ENCODE results near the gene DRAXIN.

GRCh38 chr1:11697188-11697892 lies 5.8 kb downstream of the DRAXIN start:
- TF ChIP-seq ZNF274 (IDR thresholded peaks at IDR 0.05; ENCODE audit: low read length) (no peak), ZNF274 (tag by site-specific recombination; IDR thresholded peaks at IDR 0.05; ENCODE audit: borderline replicate concordance) (no peak), YY1 (tag by site-specific recombination; IDR thresholded peaks at IDR 0.05) (no peak), MZF1 (tag by site-specific recombination; IDR thresholded peaks at IDR 0.05; ENCODE audit: borderline replicate concordance) (no peak), CTCF (tag by site-specific recombination; IDR thresholded peaks at IDR 0.05) (no peak), REPIN1 (tag by site-specific recombination; IDR thresholded peaks at IDR 0.05; ENCODE audit: low read depth) (no peak), ZNF747 (tag by site-specific recombination; IDR thresholded peaks at IDR 0.05) (no peak), ZNF76 (tag by site-specific recombination; IDR thresholded peaks at IDR 0.05; ENCODE audit: borderline replicate concordance, low read depth) (no peak)
- TF ChIP-seq, protein P1, sequence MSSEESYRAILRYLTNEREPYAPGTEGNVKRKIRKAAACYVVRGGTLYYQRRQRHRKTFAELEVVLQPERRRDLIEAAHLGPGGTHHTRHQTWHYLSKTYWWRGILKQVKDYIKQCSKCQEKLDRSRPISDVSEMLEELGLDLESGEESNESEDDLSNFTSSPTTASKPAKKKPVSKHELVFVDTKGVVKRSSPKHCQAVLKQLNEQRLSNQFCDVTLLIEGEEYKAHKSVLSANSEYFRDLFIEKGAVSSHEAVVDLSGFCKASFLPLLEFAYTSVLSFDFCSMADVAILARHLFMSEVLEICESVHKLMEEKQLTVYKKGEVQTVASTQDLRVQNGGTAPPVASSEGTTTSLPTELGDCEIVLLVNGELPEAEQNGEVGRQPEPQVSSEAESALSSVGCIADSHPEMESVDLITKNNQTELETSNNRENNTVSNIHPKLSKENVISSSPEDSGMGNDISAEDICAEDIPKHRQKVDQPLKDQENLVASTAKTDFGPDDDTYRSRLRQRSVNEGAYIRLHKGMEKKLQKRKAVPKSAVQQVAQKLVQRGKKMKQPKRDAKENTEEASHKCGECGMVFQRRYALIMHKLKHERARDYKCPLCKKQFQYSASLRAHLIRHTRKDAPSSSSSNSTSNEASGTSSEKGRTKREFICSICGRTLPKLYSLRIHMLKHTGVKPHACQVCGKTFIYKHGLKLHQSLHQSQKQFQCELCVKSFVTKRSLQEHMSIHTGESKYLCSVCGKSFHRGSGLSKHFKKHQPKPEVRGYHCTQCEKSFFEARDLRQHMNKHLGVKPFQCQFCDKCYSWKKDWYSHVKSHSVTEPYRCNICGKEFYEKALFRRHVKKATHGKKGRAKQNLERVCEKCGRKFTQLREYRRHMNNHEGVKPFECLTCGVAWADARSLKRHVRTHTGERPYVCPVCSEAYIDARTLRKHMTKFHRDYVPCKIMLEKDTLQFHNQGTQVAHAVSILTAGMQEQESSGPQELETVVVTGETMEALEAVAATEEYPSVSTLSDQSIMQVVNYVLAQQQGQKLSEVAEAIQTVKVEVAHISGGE (tag by site-specific recombination; conservative IDR thresholded peaks at IDR 0.05; ENCODE audit: low read depth), result no peak
- TF ChIP-seq, protein P2, sequence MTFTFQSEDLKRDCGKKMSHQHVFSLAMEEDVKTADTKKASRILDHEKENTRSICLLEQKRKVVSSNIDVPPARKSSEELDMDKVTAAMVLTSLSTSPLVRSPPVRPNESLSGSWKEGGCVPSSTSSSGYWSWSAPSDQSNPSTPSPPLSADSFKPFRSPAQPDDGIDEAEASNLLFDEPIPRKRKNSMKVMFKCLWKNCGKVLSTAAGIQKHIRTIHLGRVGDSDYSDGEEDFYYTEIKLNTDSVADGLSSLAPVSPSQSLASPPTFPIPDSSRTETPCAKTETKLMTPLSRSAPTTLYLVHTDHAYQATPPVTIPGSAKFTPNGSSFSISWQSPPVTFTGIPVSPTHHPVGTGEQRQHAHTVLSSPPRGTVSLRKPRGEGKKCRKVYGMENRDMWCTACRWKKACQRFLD (tag by site-specific recombination; IDR thresholded peaks at IDR 0.05), result no peak

All from HEK293 (cell line).